ENCODE results near the gene CNOT6. TPM values are rescaled to one million over a fixed set of nuclear protein-coding genes. Genes with fewer than 3 reads are reported as not detected.

Gene CNOT6
- total RNA-seq, 4 donors from 2014 or later, result 14.0 to 21.0 (median 17.2) TPM

DNA sequence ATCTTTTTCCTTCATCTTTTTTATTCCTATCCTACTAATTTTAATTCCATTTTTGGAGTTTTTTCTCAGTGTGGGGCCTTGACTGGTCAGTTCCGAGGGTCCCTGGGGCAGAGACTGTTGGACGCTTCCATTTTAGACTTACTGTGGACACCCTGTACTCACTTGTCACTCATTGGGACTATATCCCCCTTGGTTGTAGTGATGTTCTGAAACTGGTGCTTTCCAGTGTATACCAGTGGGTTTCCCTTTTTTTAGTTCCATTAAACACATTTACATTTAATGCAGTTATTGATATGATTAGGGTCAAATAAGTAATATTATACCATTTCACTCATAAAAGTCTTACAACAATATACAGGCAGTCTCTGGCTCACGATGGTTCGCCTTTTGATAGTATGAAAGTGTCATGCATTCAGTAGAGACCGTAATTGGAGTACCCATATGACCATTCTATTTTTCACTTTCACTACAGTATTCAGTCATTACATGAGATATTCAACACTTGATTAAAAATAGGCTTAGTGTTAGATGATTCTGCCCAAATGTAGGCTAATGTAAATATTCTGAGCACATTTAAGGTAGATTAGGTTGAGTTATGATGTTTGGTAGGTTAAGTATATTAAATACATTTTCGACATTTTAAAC is 46.0 kb downstream of the CNOT6 start:
- Histone ChIP-seq H3K27me3 (no peaks in the 10 kb centered on the region), H3K4me3 (replicated peaks in 1 of 3) (no peak overlapping the region), H3K36me3 (no peaks in the 10 kb centered on the region), H3K9me3 (no peaks in the 10 kb centered on the region), H3K27ac (no peak overlapping the region), H3K4me1 (no peaks in the 10 kb centered on the region)
- intact Hi-C loops (cut with DNase I), result no loop called here
- DNase-seq, result no peak
- 88 to 89% methylated on average over 6 of the region's 6 CpGs for WGBS, 2 donors
- TF ChIP-seq, protein P1, sequence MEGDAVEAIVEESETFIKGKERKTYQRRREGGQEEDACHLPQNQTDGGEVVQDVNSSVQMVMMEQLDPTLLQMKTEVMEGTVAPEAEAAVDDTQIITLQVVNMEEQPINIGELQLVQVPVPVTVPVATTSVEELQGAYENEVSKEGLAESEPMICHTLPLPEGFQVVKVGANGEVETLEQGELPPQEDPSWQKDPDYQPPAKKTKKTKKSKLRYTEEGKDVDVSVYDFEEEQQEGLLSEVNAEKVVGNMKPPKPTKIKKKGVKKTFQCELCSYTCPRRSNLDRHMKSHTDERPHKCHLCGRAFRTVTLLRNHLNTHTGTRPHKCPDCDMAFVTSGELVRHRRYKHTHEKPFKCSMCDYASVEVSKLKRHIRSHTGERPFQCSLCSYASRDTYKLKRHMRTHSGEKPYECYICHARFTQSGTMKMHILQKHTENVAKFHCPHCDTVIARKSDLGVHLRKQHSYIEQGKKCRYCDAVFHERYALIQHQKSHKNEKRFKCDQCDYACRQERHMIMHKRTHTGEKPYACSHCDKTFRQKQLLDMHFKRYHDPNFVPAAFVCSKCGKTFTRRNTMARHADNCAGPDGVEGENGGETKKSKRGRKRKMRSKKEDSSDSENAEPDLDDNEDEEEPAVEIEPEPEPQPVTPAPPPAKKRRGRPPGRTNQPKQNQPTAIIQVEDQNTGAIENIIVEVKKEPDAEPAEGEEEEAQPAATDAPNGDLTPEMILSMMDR (IDR thresholded peaks at IDR 0.05), result no peak

DNA sequence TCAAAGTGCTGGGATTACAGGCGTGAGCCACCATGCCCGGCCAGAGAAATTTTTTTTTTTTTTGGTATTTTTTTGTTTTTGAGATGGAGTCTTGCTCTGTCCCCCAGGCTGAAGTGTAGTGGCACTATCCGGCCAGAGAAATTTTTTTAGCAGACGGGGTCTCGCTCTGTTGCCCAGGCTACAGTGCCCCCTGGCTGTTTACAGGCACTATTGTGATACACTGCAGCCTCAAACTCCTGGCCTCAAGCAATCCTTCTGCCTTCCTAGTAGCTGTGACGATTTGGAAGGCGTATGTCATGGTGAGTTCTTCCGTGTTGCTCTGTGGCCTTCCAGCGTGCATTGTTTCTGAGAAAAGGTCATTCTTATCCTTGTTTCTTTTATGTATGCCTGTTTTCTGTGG is 47.5 kb downstream of the CNOT6 start:
- intact Hi-C loops (cut with DNase I), result no loop called here
- 92% methylated on average over 9 of the region's 9 CpGs for WGBS, 2 donors
- TF ChIP-seq, protein P1 (IDR thresholded peaks at IDR 0.05), result no peak

DNA sequence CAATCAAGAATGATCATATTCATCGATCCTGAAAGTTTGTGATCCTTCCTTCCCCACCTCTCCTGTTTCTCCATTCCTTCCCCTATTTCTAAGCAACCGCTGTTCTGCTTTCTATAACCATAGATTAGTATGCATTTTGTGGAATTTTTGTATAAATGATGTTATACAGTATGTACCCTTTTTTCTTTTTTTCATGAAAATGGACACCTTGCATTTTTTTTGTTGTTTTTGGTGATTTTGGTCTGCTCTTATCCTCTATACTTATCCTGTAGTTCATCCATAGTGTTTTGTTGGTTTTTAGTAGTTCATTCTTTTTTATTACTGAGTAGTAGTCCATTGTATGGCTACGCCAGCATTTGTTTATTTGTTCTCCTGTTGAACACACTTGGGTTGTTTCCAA is 51.1 kb downstream of the CNOT6 start:
- no peaks in the 10 kb centered on the region for H3K36me3 ChIP-seq
- WGBS, 2 donors, result 96 to 98% methylated on average over 3 of the region's 3 CpGs
- no peak overlapping the region for H3K27ac ChIP-seq
- intact Hi-C loops (cut with DNase I), result no loop called here
- no peaks in the 10 kb centered on the region for H3K27me3 ChIP-seq
- DNase-seq, result no peak
- TF ChIP-seq, protein P1 (IDR thresholded peaks at IDR 0.05), result no peak
- TF ChIP-seq POLR2A (IDR thresholded peaks at IDR 0.05), result no peak
- no peak overlapping the region for H3K4me3 ChIP-seq (replicated peaks in 1 of 3)
- no peaks in the 10 kb centered on the region for H3K4me1 ChIP-seq
- no peaks in the 10 kb centered on the region for H3K9me3 ChIP-seq

More for the DNA sequence above, 47.5 kb downstream of the CNOT6 start:
- Histone ChIP-seq H3K27me3 (no peaks in the 10 kb centered on the region), H3K4me1 (no peaks in the 10 kb centered on the region), H3K27ac (no peak overlapping the region), H3K9me3 (no peaks in the 10 kb centered on the region), H3K36me3 (no peaks in the 10 kb centered on the region), H3K4me3 (replicated peaks in 1 of 3) (no peak overlapping the region)
- DNase-seq, result no peak

DNA sequence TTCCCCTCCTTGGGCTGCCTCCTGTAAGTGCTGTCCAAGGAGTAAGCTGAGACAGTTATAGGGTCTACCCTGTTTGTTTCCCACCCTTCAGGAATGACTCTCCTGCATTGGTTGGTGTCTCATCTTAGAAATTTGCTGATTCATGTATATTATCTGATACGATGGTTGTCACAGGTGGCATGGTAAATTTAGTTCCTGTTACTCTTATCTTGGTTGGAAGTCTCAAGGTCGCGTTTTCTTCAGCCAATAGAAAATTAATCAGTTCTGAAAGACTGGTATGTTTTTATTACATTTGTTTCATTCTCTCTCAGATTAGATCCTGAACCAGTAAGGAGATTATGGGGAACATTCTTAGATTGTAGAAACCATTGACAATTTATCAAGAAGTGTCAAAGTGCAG is 54.4 kb downstream of the CNOT6 start:
- Histone ChIP-seq H3K27me3 (no peaks in the 10 kb centered on the region), H3K4me1 (no peaks in the 10 kb centered on the region), H3K27ac (no peak overlapping the region), H3K9me3 (no peaks in the 10 kb centered on the region), H3K36me3 (peaks cover 3 to 6% of the 10 kb centered on the region in 2 donors), H3K4me3 (replicated peaks in 1 of 3) (no peak overlapping the region)
- 89 to 91% methylated on average over 3 of the region's 3 CpGs for WGBS, 2 donors
- no peak for DNase-seq
- intact Hi-C loops (cut with DNase I), result no loop called here
- TF ChIP-seq, protein P1 (IDR thresholded peaks at IDR 0.05), result no peak
- no peak for TF ChIP-seq POLR2A (IDR thresholded peaks at IDR 0.05)

DNA sequence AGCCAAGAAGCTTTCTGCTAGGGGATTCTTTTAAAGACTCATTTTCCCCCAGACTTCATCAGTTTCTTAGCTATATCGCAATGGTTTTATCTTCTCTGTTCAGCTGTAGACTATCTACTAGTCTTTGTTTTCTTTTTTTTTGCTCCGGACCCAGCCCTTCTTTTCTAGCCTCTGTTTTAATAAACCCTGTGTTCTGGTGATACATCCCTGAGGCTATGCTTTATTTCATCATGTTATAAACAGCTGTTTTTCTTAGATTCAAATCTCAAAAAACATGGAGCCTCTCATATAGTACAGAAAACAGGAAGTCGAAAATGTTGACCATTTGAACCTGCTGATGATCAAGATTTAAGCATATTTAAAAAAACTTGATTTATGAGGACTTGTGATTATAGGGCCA is 59.4 kb downstream of the CNOT6 start:
- Histone ChIP-seq H3K36me3 (peaks cover 3 to 6% of the 10 kb centered on the region in 2 donors), H3K4me3 (replicated peaks in 1 of 3) (no peak overlapping the region), H3K27me3 (no peaks in the 10 kb centered on the region), H3K9me3 (no peaks in the 10 kb centered on the region), H3K4me1 (no peaks in the 10 kb centered on the region), H3K27ac (no peak overlapping the region)
- 95 to 98% methylated on average over 3 of the region's 3 CpGs for WGBS, 2 donors
- no peak for DNase-seq
- intact Hi-C loops (cut with DNase I), result no loop called here
- TF ChIP-seq, protein P1 (IDR thresholded peaks at IDR 0.05), result no peak
- no peak for TF ChIP-seq POLR2A (IDR thresholded peaks at IDR 0.05)

Data from thyroid gland (tissue), 4 donors.